Stimulated activated CD8-positive, alpha-beta memory T cell treated with anti-CD3 and anti-CD28 coated beads, Interleukin-12 subunit alpha, Interleukin-12 subunit beta, amount 100 ng/mL, for 24 hours (primary cell): ENCODE measurements around the gene SCGB1D1.
"Not testable (repeated sequence)": the region's sequence is repeated elsewhere in the genome, so short reads cannot be mapped to it uniquely, and the experiment has no call there.

Source experiments
- DNase-seq: peaks from one replicate; pipeline ENCODE4 v3.0.0-alpha.2; 2020; ENCODE audit errors: extremely low read depth

SCGB1D1 gene

GRCh38 chr11:62166371-62166770, 23.6 kb upstream of the SCGB1D1 start:
- no peak for DNase-seq

- no peak for DNase-seq
Observed at GRCh38 chr11:62169448-62169847, 20.6 kb upstream of the SCGB1D1 start.

- DNase-seq, result no peak
Observed at GRCh38 chr11:62169935-62170334, 20.1 kb upstream of the SCGB1D1 start.

GRCh38 chr11:62171261-62171723, 18.7 kb upstream of the SCGB1D1 start:
- peak; percentile 28 for DNase-seq

GRCh38 chr11:62172294-62172693, 17.7 kb upstream of the SCGB1D1 start:
- DNase-seq, result no peak

GRCh38 chr11:62176766-62177165, 13.2 kb upstream of the SCGB1D1 start:
- DNase-seq, result no peak

- DNase-seq, result no peak
Observed at GRCh38 chr11:62179995-62180394, 10.0 kb upstream of the SCGB1D1 start.

- no peak for DNase-seq
Observed at GRCh38 chr11:62181097-62181496, 8.9 kb upstream of the SCGB1D1 start.

GRCh38 chr11:62182147-62182891, 7.7 kb upstream of the SCGB1D1 start:
- no peak for DNase-seq

- no peak for DNase-seq
Observed at GRCh38 chr11:62186195-62186594, 3.8 kb upstream of the SCGB1D1 start.

- no peak for DNase-seq
Observed at GRCh38 chr11:62193952-62194351, 3.9 kb downstream of the SCGB1D1 start.

GRCh38 chr11:62195010-62195409, 5.0 kb downstream of the SCGB1D1 start:
- DNase-seq, result not testable (repeated sequence)

GRCh38 chr11:62195945-62196344, 5.9 kb downstream of the SCGB1D1 start:
- no peak for DNase-seq

- DNase-seq, result not testable (repeated sequence)
Observed at GRCh38 chr11:62197400-62197799, 7.4 kb downstream of the SCGB1D1 start.

GRCh38 chr11:62201376-62201775, 11.4 kb downstream of the SCGB1D1 start:
- DNase-seq, result no peak

GRCh38 chr11:62202910-62203309, 12.9 kb downstream of the SCGB1D1 start:
- DNase-seq, result no peak

GRCh38 chr11:62204430-62204829, 14.4 kb downstream of the SCGB1D1 start:
- no peak for DNase-seq

- DNase-seq, result no peak
Observed at GRCh38 chr11:62205441-62205840, 15.4 kb downstream of the SCGB1D1 start.

- DNase-seq, result not testable (repeated sequence)
Observed at GRCh38 chr11:62206276-62207066, 16.5 kb downstream of the SCGB1D1 start.

- DNase-seq, result no peak
Observed at GRCh38 chr11:62208785-62209144, 18.7 kb downstream of the SCGB1D1 start.

- DNase-seq, result no peak
Observed at GRCh38 chr11:62217191-62217748, 27.3 kb downstream of the SCGB1D1 start.

- no peak for DNase-seq
Observed at GRCh38 chr11:62221498-62221897, 31.5 kb downstream of the SCGB1D1 start.

- DNase-seq, result no peak
Observed at GRCh38 chr11:62223095-62223494, 33.1 kb downstream of the SCGB1D1 start.
